Measurements from ENCODE around the gene OLIG2.

OLIG2 gene

GRCh38 chr21:33033961-33034413, 8.3 kb downstream of the OLIG2 start:
- no peak for DNase-seq

- no peak for DNase-seq
These were observed 9.4 kb downstream of the OLIG2 start for GRCh38 chr21:33035147-33035546.

- DNase-seq, result no peak
These were observed 10.9 kb downstream of the OLIG2 start for GRCh38 chr21:33036430-33037162.

GRCh38 chr21:33037501-33037900, 11.8 kb downstream of the OLIG2 start:
- no peak for DNase-seq

GRCh38 chr21:33039536-33039935, 13.8 kb downstream of the OLIG2 start:
- no peak for DNase-seq

- DNase-seq, result no peak
These were observed 14.5 kb downstream of the OLIG2 start for GRCh38 chr21:33040215-33040614.

GRCh38 chr21:33041981-33042380, 16.2 kb downstream of the OLIG2 start:
- no peak for DNase-seq

- DNase-seq, result no peak
These were observed 17.1 kb downstream of the OLIG2 start for GRCh38 chr21:33042812-33043211.

- no peak for DNase-seq
These were observed 20.7 kb downstream of the OLIG2 start for GRCh38 chr21:33046455-33046854.

GRCh38 chr21:33047231-33047630, 21.5 kb downstream of the OLIG2 start:
- no peak for DNase-seq

- no peak for DNase-seq
These were observed 26.2 kb downstream of the OLIG2 start for GRCh38 chr21:33051925-33052324.

GRCh38 chr21:33053951-33054350, 28.2 kb downstream of the OLIG2 start:
- no peak for DNase-seq

GRCh38 chr21:33055991-33056390, 30.3 kb downstream of the OLIG2 start:
- no peak for DNase-seq

GRCh38 chr21:33057385-33057940, 31.7 kb downstream of the OLIG2 start:
- DNase-seq, result no peak

GRCh38 chr21:33058527-33058926, 32.8 kb downstream of the OLIG2 start:
- no peak for DNase-seq

GRCh38 chr21:33058957-33059356, 33.2 kb downstream of the OLIG2 start:
- no peak for DNase-seq

GRCh38 chr21:33059380-33059841, 33.7 kb downstream of the OLIG2 start:
- no peak for DNase-seq

- no peak for DNase-seq
These were observed 35.5 kb downstream of the OLIG2 start for GRCh38 chr21:33061233-33061632.

- DNase-seq, result no peak
These were observed 37.7 kb downstream of the OLIG2 start for GRCh38 chr21:33063375-33063883.

- DNase-seq, result no peak
These were observed 38.3 kb downstream of the OLIG2 start for GRCh38 chr21:33063907-33064622.

- DNase-seq, result no peak
These were observed 39.1 kb downstream of the OLIG2 start for GRCh38 chr21:33064623-33065390.

GRCh38 chr21:33067043-33067442, 41.3 kb downstream of the OLIG2 start:
- no peak for DNase-seq

- DNase-seq, result no peak
These were observed 41.7 kb downstream of the OLIG2 start for GRCh38 chr21:33067457-33067856.

Measured in amniotic stem cell (primary cell).